Neural crest cell (in vitro differentiated cells): ENCODE results near the gene GPR149. TPM values are rescaled to one million over a fixed set of nuclear protein-coding genes. Genes with fewer than 3 reads are reported as not detected.

ENCODE experiments used
- DNase-seq: peaks from one replicate; pipeline ENCODE4 v3.0.0; 2021; ENCODE audit warnings: low read depth, mixed read lengths, low spot score
- H3K27ac Mint-ChIP-seq: one replicate; pipeline ENCODE4 v1.8.0; 2021; ENCODE audit warnings: mild to moderate bottlenecking, mixed read lengths; ENCODE audit not compliant: unreplicated experiment
- H3K27me3 Mint-ChIP-seq: 2 replicates; pipeline ENCODE4 v1.8.0; 2021; ENCODE audit warnings: low read depth, mild to moderate bottlenecking, mixed read lengths
- H3K36me3 Mint-ChIP-seq: 2 replicates; pipeline ENCODE4 v1.8.0; 2021; ENCODE audit warnings: low read depth, mild to moderate bottlenecking, mixed read lengths
- H3K4me1 Mint-ChIP-seq: 2 replicates; pipeline ENCODE4 v1.8.0; 2021; ENCODE audit warnings: mixed read lengths
- H3K4me3 Mint-ChIP-seq: one replicate; pipeline ENCODE4 v1.8.0; 2021; ENCODE audit warnings: mild to moderate bottlenecking, mixed read lengths
- H3K9me3 Mint-ChIP-seq: 2 replicates; pipeline ENCODE4 v1.8.0; 2021; ENCODE audit warnings: mixed read lengths
- total RNA-seq: library from RNA; stranded (reverse); gene quantifications from 2 replicates; pipeline ENCODE4 v1.2.1, GENCODE V29; 2021
- TF ChIP-seq, protein P1 (sequence below): fragments of 200-600 bp; sonication (generic); conservative IDR thresholded peaks from 2 replicates; pipeline ENCODE4 v1.5.0; 2021; ENCODE audit warnings: antibody characterized with exemption, mild to moderate bottlenecking

Gene GPR149
- total RNA-seq, 1 donor from 2014 or later: not detected

DNA sequence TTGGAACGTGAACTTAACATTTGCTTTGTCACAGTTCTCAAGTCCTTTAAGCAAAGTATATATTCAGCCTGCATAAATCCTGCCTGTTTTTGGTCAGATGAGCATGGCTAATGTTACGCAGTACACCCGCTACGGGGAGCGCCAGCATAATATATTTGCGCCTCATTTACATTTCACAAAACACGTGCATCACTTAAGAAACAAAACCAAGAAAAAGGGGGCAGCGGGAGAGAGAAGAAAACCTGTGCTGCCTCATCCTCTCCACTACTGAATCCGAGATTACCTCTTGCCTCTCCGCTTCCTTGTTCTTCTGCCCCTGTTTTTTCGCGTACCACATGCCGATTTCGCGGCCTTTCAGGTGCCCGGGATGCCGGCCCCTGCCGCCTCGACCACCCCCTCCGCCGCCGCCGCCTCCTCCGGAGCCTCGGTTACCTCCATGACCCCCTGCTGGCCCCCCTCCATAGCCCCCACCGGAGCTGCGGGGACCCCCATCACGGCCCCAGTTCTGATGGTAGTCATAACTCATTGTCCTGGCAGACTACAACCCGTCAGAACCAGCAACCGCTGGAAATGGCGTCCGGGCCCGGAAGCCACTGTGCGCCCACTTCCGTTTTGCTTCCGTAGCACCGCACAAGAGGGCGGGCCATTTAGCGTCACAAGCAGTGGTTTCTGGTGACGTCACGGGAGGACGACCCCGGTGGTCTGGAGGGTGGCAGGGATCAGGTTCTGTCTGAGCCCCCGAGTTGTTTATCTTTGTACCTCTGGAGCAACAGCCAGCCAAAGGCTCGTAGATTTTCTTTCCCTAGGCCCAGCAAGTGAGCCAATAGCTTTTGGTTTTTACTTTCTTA lies 105.9 kb downstream of the GPR149 start, which contains the start of gene DHX36:
Gene DHX36 (minus strand): TSS at position 597 of the 848 bp plus-strand sequence. CDS start 71 bp downstream, at position 526.
- DNase-seq: peak; percentile 87
- no peaks in the 10 kb centered on the region for H3K9me3 Mint-ChIP-seq
- H3K4me1 Mint-ChIP-seq: peaks cover 21% of the 10 kb centered on the region
- H3K27me3 Mint-ChIP-seq: no peaks in the 10 kb centered on the region
- peak within 1 kb of the TSS; percentile 99 for H3K27ac Mint-ChIP-seq
- H3K4me3 Mint-ChIP-seq: peak within 1 kb of the TSS; percentile 94
- H3K36me3 Mint-ChIP-seq: peaks cover 2% of the 10 kb centered on the region
- TF ChIP-seq, protein P1, sequence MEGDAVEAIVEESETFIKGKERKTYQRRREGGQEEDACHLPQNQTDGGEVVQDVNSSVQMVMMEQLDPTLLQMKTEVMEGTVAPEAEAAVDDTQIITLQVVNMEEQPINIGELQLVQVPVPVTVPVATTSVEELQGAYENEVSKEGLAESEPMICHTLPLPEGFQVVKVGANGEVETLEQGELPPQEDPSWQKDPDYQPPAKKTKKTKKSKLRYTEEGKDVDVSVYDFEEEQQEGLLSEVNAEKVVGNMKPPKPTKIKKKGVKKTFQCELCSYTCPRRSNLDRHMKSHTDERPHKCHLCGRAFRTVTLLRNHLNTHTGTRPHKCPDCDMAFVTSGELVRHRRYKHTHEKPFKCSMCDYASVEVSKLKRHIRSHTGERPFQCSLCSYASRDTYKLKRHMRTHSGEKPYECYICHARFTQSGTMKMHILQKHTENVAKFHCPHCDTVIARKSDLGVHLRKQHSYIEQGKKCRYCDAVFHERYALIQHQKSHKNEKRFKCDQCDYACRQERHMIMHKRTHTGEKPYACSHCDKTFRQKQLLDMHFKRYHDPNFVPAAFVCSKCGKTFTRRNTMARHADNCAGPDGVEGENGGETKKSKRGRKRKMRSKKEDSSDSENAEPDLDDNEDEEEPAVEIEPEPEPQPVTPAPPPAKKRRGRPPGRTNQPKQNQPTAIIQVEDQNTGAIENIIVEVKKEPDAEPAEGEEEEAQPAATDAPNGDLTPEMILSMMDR: no peak

DNA sequence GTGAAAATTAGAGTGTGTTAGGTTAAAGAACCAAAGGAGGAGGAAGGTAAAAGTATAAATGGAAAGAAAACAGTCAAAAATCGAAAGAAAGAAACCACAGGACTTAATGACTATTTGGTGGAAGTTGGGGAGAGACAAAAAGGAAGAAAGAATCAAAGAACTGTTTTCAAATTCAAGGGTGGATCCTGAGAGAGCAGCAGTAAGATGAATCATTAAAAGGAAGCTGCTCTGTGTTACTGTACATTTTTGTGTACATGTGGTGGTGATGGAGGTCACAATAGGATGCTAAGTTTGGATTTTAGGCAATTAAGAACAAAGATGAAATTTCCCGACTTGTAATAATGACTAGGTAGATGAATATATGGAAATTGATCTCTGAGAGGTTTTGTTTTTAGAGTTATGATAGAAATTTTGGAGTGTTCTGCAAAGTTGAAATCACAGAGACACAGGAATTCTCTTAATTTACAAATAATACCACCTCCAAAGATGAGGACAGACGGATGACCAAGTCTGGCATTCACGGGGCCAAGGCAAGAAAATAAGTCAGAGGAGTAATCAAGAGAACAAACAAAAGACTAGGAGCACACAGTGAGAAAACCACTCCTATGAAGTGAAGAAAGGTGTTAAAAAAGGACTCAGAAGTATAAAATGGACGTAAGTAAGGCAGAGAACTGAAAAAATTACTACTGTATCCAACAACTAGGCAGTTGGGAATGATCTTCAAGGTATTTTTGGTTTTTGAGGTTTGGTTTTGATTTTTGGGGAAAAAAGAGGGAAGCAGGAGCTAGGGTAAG lies 112.8 kb downstream of the GPR149 start:
- Mint-ChIP-seq H3K27me3 (no peaks in the 10 kb centered on the region), H3K4me3 (no peak overlapping the region), H3K4me1 (peaks cover 18% of the 10 kb centered on the region), H3K27ac (peak overlapping the region; percentile 8), H3K36me3 (peaks cover 23% of the 10 kb centered on the region), H3K9me3 (peaks cover 3% of the 10 kb centered on the region)
- TF ChIP-seq, protein P1: no peak
- no peak for DNase-seq

DNA sequence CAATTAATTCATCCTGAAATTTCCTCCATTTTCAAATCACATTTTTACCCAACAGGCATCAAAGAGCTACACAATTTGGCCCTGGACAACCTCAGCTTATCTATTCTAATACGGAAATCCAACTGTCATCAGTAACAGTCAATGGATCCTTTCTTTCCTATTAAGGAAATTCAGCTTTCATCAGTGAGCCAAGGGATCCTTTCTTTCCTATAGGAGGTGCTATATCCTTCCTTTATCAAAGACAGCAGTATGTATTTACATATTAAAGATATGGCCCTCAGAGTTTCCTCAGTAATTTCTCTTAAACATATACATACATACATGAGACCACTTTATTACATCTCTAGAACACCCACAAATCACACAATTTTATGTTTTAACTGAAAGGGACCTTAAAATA lies 115.8 kb downstream of the GPR149 start:
- TF ChIP-seq, protein P1: peak; percentile 23
- Mint-ChIP-seq H3K27me3 (no peaks in the 10 kb centered on the region), H3K9me3 (peaks cover 3% of the 10 kb centered on the region), H3K4me1 (peaks cover 14% of the 10 kb centered on the region), H3K4me3 (no peak overlapping the region), H3K36me3 (peaks cover 21% of the 10 kb centered on the region), H3K27ac (no peak overlapping the region)
- no peak for DNase-seq

DNA sequence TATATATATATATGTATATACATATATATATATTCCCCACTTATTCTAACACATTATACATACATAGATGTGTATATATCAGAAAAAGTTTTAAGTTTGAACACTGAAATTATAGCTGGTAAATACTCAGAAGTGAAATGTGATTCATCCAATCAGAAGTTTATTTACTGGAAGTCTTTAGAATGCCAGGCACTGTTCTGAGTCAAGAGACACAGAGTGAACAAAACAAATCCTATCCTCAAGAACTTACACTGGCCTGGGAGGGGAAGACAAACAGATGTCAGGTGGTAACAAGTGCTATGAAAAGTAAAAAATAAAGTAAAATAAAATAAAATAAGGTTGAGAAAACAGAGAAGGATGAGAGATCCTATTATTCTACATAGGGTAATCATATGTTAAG lies 119.2 kb downstream of the GPR149 start:
- no peak overlapping the region for H3K4me3 Mint-ChIP-seq

DNA sequence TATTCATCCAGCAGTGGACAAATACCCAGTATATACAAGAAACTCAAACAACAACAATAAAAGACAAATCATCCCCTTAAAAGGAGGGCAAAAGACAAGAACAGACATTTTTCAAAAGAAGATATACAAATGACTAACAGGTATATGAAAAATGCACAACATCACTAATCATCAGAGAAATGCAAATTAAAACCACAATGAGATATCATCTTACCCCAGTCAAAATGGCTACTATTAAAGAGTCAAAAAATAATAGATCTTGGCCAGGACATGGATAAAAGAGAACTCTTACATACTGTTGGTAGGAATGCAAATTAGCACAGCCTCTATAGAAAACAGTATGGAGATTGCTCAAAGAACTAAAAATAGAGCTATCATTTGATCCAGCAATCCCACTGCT lies 122.6 kb downstream of the GPR149 start:
- peaks cover 4% of the 10 kb centered on the region for H3K36me3 Mint-ChIP-seq
- TF ChIP-seq, protein P1: no peak
- H3K27ac Mint-ChIP-seq: no peak overlapping the region
- no peaks in the 10 kb centered on the region for H3K4me1 Mint-ChIP-seq
- H3K27me3 Mint-ChIP-seq: no peaks in the 10 kb centered on the region
- H3K4me3 Mint-ChIP-seq: no peak overlapping the region
- DNase-seq: no peak
- no peaks in the 10 kb centered on the region for H3K9me3 Mint-ChIP-seq

More for the DNA sequence above, 119.2 kb downstream of the GPR149 start:
- Mint-ChIP-seq H3K4me1 (no peaks in the 10 kb centered on the region), H3K27me3 (no peaks in the 10 kb centered on the region), H3K36me3 (peaks cover 18% of the 10 kb centered on the region), H3K9me3 (peaks cover 3% of the 10 kb centered on the region), H3K27ac (no peak overlapping the region)
- DNase-seq: no peak
- TF ChIP-seq, protein P1: no peak
